Stimulated activated CD8-positive, alpha-beta memory T cell treated with anti-CD3 and anti-CD28 coated beads, Interleukin-7, amount 100 ng/mL, for 24 hours (primary cell): ENCODE measurements around the gene GPRC6A.

Experiments used
- DNase-seq: peaks from one replicate; pipeline ENCODE4 v3.0.0-alpha.2; 2020; ENCODE audit warnings: low read depth

The GPRC6A gene

DNA sequence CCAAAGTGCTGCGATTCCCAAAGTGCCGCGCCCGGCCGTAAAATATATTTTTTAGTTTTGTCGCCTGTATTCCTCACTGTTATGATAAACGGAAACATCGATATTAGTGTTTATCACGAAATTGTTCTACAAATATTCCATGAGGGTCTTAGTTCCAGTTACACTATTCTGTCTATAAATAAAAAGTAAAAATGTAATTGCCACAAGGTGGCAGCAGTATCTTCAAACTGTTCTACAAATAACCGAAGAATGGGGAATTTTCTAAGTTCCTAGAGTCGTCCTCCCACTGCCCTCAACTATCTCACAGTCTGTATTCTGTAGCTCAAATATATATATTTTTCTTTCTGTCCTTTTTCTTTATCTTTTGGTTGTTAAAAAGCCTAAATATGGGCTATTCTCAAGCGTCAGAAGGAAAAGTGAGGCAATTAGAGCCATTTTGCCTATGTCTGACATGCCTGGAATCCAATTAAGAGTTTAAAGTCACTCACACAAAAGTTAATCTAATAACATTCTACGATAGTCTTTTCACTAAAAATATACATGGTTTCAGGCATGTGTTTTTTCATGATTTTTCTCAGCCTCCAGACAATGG lies 49.2 kb downstream of the GPRC6A start:
- no peak for DNase-seq

DNA sequence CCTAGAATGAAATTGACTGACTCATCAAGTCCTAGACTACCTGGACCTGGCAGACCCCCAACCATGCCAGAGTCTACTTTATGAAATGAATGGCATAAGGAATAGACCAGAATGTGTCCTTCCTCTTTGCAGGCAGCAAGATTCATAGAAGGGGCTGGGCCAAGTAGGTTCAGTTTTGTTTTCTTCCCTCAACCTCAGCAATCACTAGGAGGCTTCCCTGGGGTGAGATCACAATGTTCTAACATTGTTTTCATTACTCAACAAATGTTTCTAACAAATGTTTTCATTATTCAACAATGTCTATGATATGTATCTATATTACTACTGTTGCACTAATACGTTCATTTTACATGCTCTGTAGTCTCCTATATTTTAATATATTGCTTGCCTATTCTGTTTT lies 55.0 kb downstream of the GPRC6A start:
- no peak for DNase-seq

DNA sequence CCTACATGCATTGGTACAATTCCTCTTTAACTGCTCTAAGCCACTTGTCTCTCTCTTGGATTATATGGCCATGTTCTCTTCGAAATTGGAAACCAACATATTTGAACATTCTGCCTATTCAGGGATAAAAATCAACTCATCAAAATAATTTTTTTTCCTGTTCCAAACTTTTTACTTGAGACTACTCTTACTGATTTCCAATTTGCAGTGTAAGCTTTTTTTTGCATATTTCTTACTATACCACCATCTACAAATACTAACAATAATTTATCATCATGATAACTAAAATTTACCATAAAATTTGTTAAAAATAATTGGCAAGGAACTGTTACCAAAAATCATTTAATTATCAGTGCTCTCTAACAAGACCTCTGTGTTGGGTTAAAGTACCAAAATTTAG lies 56.4 kb downstream of the GPRC6A start:
- no peak for DNase-seq

DNA sequence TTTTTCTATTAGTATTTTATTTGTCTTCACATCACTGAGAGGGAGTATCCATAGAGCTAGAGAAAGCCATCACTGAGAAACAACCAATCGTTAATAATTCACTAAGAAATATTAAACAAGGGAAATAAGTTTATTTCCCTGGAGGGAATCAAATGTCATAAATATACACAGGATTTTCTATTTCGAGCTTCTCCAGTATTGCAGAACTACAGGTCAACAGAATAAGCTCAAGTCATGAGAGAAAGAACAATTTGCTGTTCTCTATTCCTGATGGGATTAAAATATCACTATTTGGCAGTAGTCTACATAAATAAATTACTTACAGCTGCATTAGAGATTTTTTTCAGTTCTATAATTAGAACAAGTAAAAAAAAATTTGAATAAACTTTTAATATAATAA lies 61.2 kb downstream of the GPRC6A start:
- no peak for DNase-seq

DNA sequence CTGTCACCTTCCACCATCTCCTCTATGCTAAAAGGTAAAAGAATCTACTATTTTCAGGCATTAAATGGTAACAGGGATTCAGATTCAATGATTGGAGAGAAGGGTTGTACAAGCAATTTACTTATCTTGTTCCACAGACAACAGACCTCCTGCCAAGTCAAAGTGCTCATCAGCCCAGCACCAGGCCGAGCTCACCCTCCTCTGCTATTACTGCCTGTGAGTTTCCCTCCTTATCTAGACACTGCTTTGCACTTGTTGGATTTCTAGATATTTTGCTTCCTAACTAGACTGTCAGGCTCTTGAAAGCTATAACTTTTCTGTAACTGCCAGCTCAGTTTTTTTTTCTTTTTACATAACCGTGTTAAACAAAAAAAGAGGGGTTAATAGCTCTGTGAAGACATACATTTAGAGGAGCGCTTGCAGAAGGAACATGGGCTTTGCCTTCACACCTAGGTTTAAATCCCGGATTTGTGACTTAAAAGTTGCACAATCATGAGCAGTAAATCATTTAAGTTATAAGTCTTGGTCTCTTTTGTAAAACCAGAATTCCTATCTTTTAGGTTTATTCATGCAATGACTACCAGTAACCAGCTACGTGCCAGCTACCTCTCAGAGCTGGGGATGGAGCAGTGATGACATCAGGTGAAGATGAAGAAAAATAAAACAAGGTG lies 62.2 kb downstream of the GPRC6A start:
- no peak for DNase-seq

DNA sequence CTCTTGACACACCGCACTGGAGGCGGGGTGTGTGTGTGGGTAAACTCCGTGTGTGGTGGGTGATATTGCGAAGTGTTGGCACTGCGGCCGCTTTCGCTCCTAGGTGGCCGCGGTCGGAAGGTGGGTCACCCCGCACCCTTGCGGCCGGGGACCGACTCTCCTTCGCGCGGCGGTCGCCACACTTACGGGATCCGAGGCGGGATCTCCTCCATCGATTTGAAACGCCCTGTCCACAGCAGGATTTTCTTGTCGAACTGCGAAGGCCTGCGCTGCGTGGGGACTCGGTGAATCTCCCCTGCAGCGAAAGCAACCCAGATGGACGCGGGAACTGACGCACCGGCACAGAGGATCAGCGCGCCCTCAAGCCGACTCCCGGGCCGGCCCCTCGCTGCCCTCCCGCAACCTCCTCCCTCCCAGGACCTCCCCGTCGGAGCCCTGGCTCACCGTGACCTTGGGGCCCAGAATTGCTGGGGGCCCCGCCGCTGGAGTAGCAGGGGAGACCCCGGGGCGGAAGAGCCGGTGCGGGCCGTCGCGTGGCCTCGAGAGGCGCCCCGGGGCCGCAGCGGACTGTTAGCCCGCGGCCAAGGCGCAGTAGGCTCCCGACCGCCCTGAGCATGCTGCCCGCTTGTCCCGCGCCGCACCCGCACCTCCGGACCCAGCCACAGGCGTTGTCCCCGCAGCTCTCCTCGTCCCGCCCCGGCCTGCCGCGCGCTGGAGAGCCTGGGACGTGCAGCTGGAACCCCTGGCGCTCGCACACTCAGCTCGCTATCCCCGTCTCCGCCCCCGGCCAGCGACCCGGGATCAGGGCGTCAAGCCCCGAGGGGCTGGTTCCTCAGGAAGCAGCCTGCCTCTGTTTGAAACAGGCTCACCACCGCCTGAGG lies 63.7 kb downstream of the GPRC6A start, which contains the start of gene FAM162B:
Gene FAM162B (minus strand): TSS at position 759 of the 881 bp plus-strand sequence. CDS start 143 bp downstream, at position 616.
- no peak for DNase-seq

DNA sequence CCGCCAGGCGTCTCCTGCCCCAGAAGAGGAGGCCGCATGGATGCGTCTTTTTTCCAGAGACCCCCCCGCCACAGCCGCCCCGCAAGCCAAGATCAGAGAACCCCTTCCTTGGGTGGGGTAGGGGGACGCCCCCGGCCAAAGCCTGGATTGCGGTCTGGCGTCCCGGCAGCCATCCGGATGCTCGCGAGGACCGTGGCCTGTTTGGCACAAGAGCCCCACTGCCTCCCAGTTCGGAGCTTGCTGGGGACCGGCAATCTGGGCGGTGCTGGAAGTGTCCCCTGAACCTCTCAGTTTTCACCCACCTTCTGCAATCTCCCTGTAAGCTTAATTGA lies 64.3 kb downstream of the GPRC6A start:
- DNase-seq: no peak

DNA sequence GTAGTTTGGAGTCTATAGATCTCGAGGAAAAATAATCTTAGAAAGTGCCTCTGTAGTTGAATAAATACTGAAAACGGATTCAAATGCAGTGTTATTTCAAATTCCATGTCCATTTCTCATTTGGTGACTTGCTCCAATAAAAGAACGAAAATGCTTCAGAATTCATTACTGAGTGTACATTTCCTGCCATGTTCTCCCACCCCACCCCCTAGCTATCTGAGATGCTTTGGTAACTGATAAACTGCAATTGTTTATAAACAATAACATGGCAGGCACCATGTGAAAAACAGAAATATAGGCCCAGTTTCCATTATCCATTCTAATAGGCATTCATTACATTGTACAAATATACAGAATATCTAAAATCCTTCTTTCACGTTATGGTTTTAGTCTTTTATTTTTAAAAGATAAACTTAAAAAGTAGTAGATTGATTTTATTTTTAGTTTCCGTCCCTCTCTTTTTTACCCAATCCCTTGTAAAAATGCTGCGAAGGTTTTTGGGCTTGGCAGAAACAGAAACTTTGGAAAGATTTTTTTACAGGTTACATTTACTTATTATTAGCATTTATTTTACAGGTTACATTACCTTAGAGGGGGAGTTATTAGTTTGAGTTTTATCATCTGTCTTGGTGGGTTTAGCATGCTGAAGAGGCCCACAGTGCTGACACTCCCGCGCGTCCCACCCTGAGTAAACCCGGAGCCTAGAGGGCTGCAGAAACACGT lies 64.8 kb downstream of the GPRC6A start:
- DNase-seq: no peak

DNA sequence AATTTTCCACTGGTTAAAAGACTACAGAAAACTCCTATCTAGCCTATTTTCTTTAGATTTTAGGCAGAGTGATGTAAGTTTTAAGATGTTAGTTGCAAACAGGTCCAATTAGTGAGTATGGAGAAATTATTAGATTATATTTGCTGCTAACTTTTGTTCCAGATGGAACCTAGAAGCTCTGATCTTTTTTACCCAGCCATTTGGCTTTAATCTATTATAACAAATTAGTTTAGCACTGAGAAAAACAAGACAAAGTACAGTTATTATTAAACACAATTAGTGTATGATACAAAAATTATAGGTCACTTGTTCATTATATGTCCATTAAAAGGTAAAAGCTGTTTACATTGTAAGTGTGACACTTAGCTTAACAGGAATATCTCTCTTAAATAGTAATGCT lies 65.8 kb downstream of the GPRC6A start:
- no peak for DNase-seq

DNA sequence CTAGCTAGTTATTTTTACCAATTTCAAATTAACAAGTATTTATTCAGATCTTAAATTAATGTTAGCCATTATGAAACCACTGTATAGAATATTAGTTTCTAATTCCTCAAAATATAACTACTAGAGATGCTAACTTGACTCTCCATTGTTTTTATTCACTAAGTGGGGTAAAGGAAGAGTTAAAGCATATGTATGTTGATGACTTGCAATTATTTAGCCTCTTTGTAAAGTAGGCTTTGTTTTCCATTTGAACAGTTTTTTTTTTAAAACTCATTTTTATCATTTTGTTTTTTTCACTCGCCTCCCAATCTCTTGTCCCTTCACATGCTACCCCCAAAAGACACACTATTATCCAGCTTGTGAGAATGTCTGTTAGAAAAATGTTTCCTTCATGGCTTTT lies 66.6 kb downstream of the GPRC6A start:
- DNase-seq: no peak

DNA sequence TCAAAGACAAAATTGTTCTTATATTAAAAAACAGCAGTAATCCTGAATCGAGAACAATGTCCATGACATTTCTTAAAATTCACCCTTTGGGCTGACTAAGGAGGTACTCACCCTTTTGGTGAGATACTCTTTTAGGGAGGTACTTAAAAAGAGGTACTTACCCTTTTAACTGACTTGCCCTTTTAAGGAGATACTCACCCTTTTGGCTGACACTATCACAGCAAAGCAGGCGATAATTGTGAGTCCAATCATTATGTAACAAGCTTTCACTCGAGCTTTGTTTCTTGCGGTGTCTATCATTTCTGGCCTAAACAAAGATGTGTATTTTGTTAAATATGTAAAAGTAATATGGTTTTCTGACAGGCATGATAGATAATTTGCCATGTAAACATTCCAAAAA lies 67.1 kb downstream of the GPRC6A start:
- DNase-seq: no peak

DNA sequence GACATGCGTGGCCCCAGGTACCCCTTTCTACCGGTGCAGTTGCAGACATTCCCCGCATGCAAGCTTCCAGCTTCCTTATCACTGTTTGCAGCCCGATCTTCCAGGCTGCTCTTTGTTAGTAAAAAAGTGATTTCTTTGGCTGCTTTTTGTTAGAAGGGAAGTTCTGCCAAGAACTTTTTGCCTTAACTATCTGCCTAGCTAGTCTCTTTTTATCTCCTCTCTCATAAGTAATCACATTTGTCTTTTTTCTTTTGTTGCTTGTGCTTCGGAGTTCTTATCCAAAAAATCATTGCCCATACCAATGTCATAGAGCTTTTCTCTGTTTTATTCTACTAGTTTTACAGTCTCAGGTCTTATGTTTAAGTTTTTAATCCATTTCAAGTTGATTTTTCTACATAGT lies 83.7 kb downstream of the GPRC6A start:
- DNase-seq: no peak
